Neural progenitor cell (in vitro differentiated cells): ENCODE results near the gene ZSWIM3. TPM values are rescaled to one million over a fixed set of nuclear protein-coding genes. Genes with fewer than 3 reads are reported as not detected.

Experiments
- DNase-seq: peaks from one replicate; pipeline ENCODE4 v3.0.0-alpha.2; 2016; ENCODE audit warnings: low spot score
- H2AFZ ChIP-seq: fragments of 200-600 bp; sonication (generic); replicated peaks from 2 replicates; pipeline ENCODE4 v1.6.1; 2016; ENCODE audit warnings: antibody characterized with exemption
- H3F3A ChIP-seq: fragments of 200-600 bp; sonication (generic); 2 replicates; pipeline ENCODE4 v1.6.1; 2016; ENCODE audit warnings: antibody characterized with exemption, low read depth
- H3K27ac ChIP-seq: fragments of 200-600 bp; sonication (generic); 2 replicates; pipeline ENCODE4 v1.5.1; 2016; ENCODE audit warnings: mild to moderate bottlenecking
- H3K27me3 ChIP-seq: fragments of 200-600 bp; sonication (generic); 2 replicates; pipeline ENCODE4 v1.6.1; 2016; ENCODE audit warnings: mild to moderate bottlenecking, moderate library complexity
- H3K36me3 ChIP-seq: fragments of 200-600 bp; sonication (generic); 2 replicates; pipeline ENCODE4 v1.5.1; 2016
- H3K4me1 ChIP-seq: fragments of 200-600 bp; sonication (generic); 2 replicates; pipeline ENCODE4 v1.6.1; 2016; ENCODE audit warnings: mixed run types
- H3K4me2 ChIP-seq: fragments of 200-600 bp; sonication (generic); 2 replicates; pipeline ENCODE4 v1.6.1; 2016
- H3K4me3 ChIP-seq: fragments of 200-600 bp; sonication (generic); 2 replicates; pipeline ENCODE4 v1.5.1; 2016
- H3K79me2 ChIP-seq: fragments of 200-600 bp; sonication (generic); 2 replicates; pipeline ENCODE4 v1.6.1; 2016; ENCODE audit warnings: low read depth
- H3K9ac ChIP-seq: fragments of 200-600 bp; sonication (generic); 2 replicates; pipeline ENCODE4 v1.6.1; 2016
- H3K9me3 ChIP-seq: fragments of 200-600 bp; sonication (generic); 2 replicates; pipeline ENCODE4 v1.5.1; 2016; ENCODE audit warnings: low read depth
- H4K20me1 ChIP-seq: fragments of 200-600 bp; sonication (generic); 2 replicates; pipeline ENCODE4 v1.6.1; 2016; ENCODE audit warnings: low read depth
- H3K27ac Mint-ChIP-seq: 3 replicates; pipeline ENCODE4 v1.8.0; 2021; ENCODE audit warnings: mixed read lengths
- H3K27me3 Mint-ChIP-seq: 2 replicates; pipeline ENCODE4 v1.8.0; 2022; ENCODE audit warnings: low read depth, mild to moderate bottlenecking, inconsistent platforms, moderate library complexity, mixed read lengths; ENCODE audit not compliant: insufficient read depth
- H3K36me3 Mint-ChIP-seq: 3 replicates; pipeline ENCODE4 v1.8.0; 2021; ENCODE audit warnings: mixed read lengths
- H3K4me1 Mint-ChIP-seq: 3 replicates; pipeline ENCODE4 v1.8.0; 2021; ENCODE audit warnings: mixed read lengths
- H3K4me3 Mint-ChIP-seq: 3 replicates; pipeline ENCODE4 v1.8.0; 2021; ENCODE audit warnings: mild to moderate bottlenecking, moderate library complexity, mixed read lengths
- H3K9me3 Mint-ChIP-seq: 3 replicates; pipeline ENCODE4 v1.8.0; 2020; ENCODE audit warnings: mixed read lengths
- EZH2 ChIP-seq: fragments of 200-600 bp; sonication (generic); IDR thresholded peaks from 2 replicates; pipeline ENCODE4 v1.6.1; 2017; ENCODE audit warnings: antibody characterized with exemption, mild to moderate bottlenecking, moderate library complexity
- EZH2phosphoT487 ChIP-seq: fragments of 200-600 bp; sonication (generic); IDR thresholded peaks from 2 replicates; pipeline ENCODE4 v1.6.1; 2017; ENCODE audit warnings: antibody characterized with exemption
- total RNA-seq: library from RNA; depleted of rRNA; stranded (reverse); fragments of >200 nt; gene quantifications from 2 replicates; pipeline ENCODE4 v1.2.3, GENCODE V29; 2015; ENCODE audit warnings: low replicate concordance
- TF ChIP-seq, protein P1 (sequence below): fragments of 200-600 bp; sonication (generic); IDR thresholded peaks from 2 replicates; pipeline ENCODE4 v1.5.1; 2017; ENCODE audit warnings: antibody characterized with exemption, mild to moderate bottlenecking

ZSWIM3 gene
- total RNA-seq, 1 donor from 2014 or later: 3.7 TPM

DNA sequence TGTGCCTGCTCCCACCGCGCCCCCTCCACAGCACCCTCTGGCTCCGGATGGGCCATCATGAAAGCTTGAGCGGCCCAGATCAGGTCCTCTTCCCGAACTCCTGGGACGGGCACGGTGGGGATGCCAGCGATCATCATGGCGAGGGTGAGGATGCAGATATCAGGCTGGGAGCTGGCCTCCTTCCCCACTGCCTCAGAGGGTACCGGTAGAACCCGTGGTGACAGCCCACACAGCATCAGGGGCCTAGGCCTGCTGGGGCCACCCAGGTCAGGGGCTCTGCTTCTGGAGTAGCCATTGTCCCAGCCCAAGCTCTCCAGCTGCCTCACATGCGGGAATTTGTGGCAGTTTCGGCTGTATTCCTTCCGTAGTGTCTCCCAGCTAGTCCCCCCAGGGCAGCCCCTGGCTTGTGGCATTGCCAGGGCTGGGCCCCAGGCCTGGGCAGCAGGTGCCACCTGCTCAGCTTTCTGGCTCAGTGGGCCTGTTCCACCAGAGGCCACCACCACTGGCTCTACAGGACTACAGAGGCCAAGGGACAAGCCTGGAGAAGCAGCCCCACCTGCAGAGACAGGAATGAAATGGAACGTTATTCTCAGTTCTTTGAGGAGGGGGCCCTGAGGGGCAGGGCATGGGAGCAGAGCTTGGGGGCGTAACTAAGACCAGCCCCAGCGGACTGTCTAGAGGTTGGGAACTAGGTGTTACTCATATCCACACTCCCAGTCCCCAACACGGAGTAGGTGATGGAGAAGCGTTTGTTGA is 29.4 kb downstream of the ZSWIM3 start:
- Histone ChIP-seq H3K4me1 (peaks cover 11% of the 10 kb centered on the region), H3K9ac (no peak overlapping the region), H2AFZ (no peak overlapping the region), H3K36me3 (no peaks in the 10 kb centered on the region), H3K79me2 (peaks cover 11% of the 10 kb centered on the region), H3K4me2 (no peak overlapping the region), H3F3A (peaks cover 9% of the 10 kb centered on the region), H3K4me3 (no peak overlapping the region), H4K20me1 (no peaks in the 10 kb centered on the region), H3K27me3 (peaks cover 9% of the 10 kb centered on the region), H3K27ac (no peak overlapping the region), H3K9me3 (no peaks in the 10 kb centered on the region)
- no peak for TF ChIP-seq EZH2phosphoT487
- Mint-ChIP-seq H3K4me1 (peaks cover 22% of the 10 kb centered on the region), H3K36me3 (peaks cover 13% of the 10 kb centered on the region), H3K27ac (no peak overlapping the region), H3K4me3 (no peak overlapping the region), H3K9me3 (no peaks in the 10 kb centered on the region), H3K27me3 (peaks cover 4% of the 10 kb centered on the region)
- DNase-seq: no peak

- Histone ChIP-seq H3K4me2 (no peak within 1 kb of the TSS), H3K27ac (no peak within 1 kb of the TSS), H2AFZ (no peak within 1 kb of the TSS), H3K9me3 (no peaks in the 10 kb centered on the region), H3K9ac (no peak within 1 kb of the TSS), H3F3A (peaks cover 5% of the 10 kb centered on the region), H3K4me1 (peaks cover 10% of the 10 kb centered on the region), H3K36me3 (no peaks in the 10 kb centered on the region), H3K27me3 (peaks cover 9% of the 10 kb centered on the region), H3K79me2 (peaks cover 6% of the 10 kb centered on the region), H4K20me1 (no peaks in the 10 kb centered on the region), H3K4me3 (no peak within 1 kb of the TSS)
- no peak within 1 kb of the TSS for H3K27ac Mint-ChIP-seq
- TF ChIP-seq EZH2: no peak
- TF ChIP-seq EZH2phosphoT487: no peak
- TF ChIP-seq, protein P1, sequence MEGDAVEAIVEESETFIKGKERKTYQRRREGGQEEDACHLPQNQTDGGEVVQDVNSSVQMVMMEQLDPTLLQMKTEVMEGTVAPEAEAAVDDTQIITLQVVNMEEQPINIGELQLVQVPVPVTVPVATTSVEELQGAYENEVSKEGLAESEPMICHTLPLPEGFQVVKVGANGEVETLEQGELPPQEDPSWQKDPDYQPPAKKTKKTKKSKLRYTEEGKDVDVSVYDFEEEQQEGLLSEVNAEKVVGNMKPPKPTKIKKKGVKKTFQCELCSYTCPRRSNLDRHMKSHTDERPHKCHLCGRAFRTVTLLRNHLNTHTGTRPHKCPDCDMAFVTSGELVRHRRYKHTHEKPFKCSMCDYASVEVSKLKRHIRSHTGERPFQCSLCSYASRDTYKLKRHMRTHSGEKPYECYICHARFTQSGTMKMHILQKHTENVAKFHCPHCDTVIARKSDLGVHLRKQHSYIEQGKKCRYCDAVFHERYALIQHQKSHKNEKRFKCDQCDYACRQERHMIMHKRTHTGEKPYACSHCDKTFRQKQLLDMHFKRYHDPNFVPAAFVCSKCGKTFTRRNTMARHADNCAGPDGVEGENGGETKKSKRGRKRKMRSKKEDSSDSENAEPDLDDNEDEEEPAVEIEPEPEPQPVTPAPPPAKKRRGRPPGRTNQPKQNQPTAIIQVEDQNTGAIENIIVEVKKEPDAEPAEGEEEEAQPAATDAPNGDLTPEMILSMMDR: no peak
- no peak for DNase-seq
- H3K27me3 Mint-ChIP-seq: peaks cover 4% of the 10 kb centered on the region
- no peak within 1 kb of the TSS for H3K4me3 Mint-ChIP-seq
- peaks cover 13% of the 10 kb centered on the region for H3K36me3 Mint-ChIP-seq
- H3K9me3 Mint-ChIP-seq: no peaks in the 10 kb centered on the region
- peaks cover 22% of the 10 kb centered on the region for H3K4me1 Mint-ChIP-seq
Measured at GRCh38 chr20:45887346-45887715, 29.9 kb downstream of the ZSWIM3 start, which contains the start of gene SPATA25. TSS of gene SPATA25 (minus strand) at chr20:45887622. CDS start at chr20:45887590, 32 bp downstream.

- no peaks in the 10 kb centered on the region for H4K20me1 ChIP-seq
- Mint-ChIP-seq H3K27ac (no peak overlapping the region), H3K36me3 (peaks cover 2% of the 10 kb centered on the region), H3K4me3 (no peak overlapping the region), H3K27me3 (peaks cover 2% of the 10 kb centered on the region), H3K9me3 (no peaks in the 10 kb centered on the region), H3K4me1 (peaks cover 26% of the 10 kb centered on the region)
- no peak for DNase-seq
- no peak overlapping the region for H3K27ac ChIP-seq
- H3F3A ChIP-seq: peaks cover 4% of the 10 kb centered on the region
- peaks cover 9% of the 10 kb centered on the region for H3K27me3 ChIP-seq
- H3K79me2 ChIP-seq: no peaks in the 10 kb centered on the region
- no peaks in the 10 kb centered on the region for H3K9me3 ChIP-seq
- H3K4me1 ChIP-seq: peaks cover 10% of the 10 kb centered on the region
- H3K9ac ChIP-seq: no peak overlapping the region
- TF ChIP-seq EZH2 (no peak), EZH2phosphoT487 (no peak)
- TF ChIP-seq, protein P1: no peak
- no peak overlapping the region for H3K4me3 ChIP-seq
- H2AFZ ChIP-seq: no peak overlapping the region
- H3K36me3 ChIP-seq: no peaks in the 10 kb centered on the region
- no peak overlapping the region for H3K4me2 ChIP-seq
Measured at GRCh38 chr20:45888681-45889080, 31.3 kb downstream of the ZSWIM3 start.
